GM18499 (cell line): ENCODE data around the gene COL4A4.
A peak's percentile ranks its signal among the peaks of the same experiment; 100 is the strongest.
"Not testable (repeated sequence)": the region's sequence is repeated elsewhere in the genome, so short reads cannot be mapped to it uniquely, and the experiment has no call there.

Source experiments
- ATAC-seq: cut with Tn5 transposase; IDR thresholded peaks from one replicate; pipeline ENCODE4 v1.9.1; 2021; ENCODE audit warnings: moderate number of reproducible peaks; ENCODE audit not compliant: insufficient read depth, unreplicated experiment

Gene COL4A4

DNA sequence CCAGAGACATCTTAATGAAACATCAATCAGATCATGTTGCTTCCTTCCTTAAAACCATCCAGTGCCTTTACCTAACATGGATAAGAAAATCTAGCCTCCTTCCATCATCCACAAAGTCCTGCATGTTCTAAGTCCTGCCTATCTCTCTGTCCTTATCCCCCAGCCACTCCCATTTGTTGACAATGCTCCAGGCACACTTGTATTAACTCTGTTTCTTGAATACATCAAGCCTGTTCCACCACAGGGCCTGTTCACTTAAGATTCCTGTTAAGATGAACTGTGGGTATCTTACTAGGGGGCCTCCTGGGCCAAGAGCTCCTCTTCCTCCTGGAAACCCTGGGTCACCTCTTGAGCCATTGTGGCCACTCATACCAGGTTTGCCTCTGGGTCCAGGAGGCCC is 45.7 kb downstream of the COL4A4 start:
- ATAC-seq: no peak

DNA sequence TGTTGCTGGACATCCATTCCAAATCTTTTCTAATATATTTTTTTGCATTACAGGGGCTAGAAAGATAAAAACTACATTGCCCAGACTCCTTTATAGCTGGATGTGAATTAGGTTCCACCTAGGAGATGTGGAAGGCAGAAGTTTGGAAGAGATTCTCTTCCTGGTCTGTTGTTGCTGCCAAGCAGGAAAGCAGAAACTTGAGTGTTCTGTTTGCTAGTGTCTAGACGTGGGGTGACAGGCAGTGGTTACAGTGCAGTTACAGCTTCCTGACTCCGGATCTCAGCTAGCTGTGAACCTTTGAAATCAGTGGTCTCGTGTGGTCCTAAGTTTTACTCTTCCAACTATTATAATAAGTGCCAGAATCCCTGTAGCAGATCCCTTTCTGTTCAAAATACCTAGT is 46.2 kb downstream of the COL4A4 start:
- ATAC-seq: no peak

DNA sequence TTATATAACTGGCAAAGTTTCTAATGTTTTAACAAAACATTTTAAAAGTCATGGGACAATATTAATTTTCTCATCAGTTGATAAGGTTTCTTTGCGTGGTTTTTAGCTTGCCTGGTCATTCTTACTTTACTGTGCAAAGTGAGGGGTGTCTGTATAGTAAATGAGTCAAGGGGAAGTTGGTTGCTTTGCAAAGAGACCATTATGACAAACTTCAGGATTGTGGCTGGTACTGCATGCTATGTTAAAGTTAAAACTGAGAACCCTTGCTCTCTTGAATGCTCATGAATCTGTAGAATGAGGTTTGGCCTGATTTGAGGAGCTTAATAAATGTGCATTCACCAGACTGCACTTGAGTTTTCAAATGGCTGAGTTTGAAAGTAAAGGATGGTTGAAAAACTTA is 47.0 kb downstream of the COL4A4 start:
- ATAC-seq: peak; percentile 88

DNA sequence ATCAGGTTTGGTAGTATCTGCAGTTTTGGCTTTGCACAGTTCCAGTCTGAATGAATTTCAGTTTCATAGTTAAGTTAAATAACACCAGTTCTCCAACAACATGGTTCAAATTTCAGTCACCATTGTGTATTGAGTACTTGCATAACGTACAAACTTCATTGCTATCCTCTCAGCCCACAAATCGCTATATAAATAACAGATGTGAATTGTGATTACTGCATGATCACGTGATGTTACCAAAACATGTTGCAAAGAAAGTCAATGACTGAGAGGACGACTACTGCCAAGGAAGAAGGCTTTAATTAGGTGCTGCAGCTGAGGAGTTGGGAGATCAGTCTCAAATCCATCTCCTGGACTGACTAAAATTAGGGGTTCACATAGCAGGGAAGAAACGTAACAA is 48.2 kb downstream of the COL4A4 start:
- no peak for ATAC-seq

DNA sequence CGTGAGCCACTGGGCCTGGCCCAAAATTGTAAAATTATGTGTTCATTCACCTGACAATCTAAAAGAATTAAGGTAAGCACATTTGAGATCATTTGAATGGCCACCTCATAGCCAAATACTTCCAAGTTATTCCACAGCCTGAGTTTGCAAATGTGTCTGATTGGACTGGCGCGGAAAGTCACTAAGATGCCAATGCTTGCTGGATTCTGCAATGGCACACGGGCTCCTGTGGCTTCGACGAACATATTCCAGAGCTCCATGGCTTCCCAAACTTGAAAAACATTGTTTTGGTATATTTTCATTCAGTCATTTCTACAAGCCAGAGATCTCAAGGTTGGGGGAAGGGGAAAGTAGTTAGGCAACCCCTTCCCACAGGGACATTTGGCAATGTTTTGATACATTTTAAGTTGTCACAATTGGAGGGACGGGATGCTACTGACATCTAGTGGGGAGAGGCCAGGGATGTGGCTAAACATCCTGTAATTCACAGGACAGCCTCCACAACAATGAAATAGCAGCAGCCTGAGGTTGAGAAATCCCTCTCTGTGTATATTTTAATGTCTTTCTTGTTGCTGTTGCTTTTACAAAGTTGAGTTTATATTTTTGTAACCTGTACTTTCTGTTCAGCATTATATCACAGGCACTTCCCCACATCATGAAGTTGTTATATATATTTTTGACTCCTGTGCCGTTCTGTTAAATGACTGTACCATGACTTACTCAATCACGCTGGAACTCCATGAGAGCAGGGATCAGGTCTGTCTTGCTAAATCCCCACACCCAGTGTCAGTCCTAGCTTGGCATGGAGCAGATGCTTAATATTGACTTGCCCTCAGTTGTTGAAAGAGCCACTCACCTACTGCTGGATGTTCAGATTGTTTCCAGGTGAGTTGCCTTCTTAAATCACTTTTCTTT is 56.9 kb downstream of the COL4A4 start:
- ATAC-seq: no peak

DNA sequence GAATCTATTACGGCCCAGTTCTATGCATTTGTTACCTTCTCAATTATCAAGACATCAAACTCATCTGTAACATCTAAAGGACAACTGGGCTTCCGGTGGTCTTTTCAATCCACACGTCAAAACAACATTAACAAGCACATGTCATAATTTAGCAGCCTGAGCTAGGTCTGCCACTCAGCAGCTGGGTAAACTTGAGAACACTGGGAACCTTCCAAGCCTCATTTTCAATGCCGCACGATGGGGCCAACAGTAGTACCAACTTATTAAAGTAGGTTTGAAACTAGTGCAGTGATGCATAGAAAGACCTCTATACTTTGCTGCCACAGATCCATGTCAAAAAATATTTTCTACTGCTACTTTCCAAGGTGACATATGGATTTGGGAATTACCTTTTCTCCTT is 60.4 kb downstream of the COL4A4 start:
- no peak for ATAC-seq

DNA sequence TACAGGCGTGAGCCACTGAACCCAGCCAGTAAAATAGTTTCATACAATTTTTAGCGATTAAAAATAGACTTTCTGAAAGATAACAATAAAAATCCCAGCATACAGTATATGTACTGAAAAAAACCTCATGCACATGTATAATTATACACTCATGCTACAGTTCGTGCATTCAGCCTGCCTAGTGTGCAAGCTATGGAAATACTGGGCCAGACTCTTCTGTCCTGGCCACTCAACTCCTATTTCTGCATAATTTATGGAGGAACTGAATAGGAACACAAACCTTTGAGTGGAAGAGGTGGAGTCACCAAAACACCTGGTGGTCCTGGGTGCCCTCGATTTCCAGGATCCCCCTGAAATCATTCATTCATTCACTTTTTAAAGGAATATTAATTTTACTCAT is 64.7 kb downstream of the COL4A4 start:
- ATAC-seq: no peak

DNA sequence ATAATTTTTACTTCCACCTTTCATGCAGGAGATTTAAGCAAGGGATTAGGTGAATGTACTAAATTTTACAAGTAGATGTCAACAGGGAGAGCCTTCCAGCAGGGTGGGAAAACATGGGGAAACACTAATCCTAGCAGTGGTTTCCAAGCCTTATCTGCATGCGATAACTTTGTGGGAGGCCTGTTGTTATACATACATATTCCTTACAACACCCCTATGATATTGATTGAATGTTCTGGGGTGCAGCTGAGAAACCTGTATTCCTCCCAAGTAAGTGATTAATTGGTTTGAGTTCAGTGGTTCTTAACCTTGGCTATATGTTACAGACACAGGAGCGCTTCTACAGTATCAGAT is 65.9 kb downstream of the COL4A4 start:
- no peak for ATAC-seq

DNA sequence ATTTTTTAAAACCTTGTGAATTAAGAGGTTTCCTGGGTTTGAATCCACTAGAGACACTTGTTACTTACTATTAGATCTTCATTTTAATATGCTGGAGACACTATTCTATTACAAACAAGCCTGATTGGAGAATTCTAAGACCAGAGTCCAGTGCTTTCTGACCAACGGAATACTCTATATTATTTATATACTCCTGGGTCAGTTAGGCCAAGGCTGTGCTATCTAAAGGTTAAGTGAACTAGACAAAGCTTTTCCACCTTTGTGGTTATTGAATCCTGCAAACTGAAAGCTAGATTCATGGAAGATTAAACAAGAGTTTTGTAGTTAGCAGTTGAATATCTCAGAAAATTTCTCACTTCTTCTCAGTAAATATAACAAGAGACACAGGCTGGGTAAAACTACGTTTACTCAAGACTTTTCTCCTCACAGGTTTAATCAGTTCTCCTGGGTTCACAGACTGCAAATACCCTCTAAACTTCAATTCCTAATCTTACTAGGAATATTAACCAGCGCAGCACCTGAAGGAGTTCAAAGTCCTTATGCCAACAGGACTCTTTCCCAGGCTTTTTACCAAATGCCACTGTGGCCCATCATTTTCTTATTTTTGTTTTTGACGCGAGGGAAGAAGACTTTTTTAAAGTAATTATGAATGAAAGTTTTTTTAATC is 66.4 kb downstream of the COL4A4 start:
- no peak for ATAC-seq

DNA sequence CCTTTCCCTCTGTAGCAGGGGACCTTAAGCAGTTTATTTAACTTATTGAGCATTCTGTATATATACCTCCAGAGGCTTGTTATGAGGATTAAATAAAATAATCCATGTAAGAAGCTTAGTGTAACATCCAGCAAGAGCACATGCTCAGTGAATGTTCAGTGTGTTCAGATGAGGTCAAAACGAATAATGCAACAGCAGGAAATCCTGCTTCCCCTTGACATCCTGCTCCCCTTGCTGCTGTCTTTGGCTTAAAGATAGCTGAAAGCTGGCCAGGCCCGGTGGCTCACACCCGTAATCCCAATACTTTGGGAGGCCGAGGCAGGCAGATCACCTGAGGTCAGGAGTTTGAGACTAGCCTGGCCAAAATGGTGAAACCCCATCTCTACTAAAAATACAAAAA is 68.7 kb downstream of the COL4A4 start:
- ATAC-seq: no peak

DNA sequence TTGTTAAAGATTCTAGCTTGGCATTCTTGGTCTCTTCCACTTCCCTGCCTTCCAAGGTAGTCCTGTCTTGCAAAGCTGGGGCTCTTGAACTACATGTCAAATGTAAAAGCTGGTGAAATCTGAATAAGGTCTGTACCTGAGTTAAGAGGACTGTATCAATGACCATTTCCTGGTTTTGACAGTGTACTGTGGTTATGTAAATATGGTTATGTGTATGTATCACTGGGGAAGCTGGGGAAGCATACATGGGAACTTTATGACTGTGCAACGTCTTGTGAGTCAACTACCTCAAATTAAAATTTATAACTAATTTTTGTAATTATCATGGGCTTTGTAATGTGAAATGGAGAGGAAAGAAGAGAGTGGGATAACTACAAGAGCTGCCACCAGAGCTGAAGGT is 81.7 kb downstream of the COL4A4 start:
- peak; percentile 100 for ATAC-seq

DNA sequence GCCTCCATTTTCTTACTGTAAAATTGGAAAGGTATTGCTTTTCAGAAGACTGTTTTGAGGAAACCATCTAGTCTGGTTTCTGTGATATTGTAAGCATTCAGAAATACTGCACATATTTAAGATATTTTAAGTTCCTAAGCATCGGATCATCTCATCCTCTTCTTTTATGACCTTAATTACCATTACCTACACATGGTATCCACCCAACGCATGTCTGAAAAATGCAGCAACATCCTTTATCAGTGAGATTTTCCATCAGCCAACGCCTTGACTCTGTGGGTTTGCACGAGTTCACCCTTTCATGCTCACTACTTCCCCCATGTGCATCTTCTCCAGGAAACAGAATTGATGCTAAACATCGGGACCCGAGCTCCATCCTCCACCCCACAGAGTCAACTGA is 84.3 kb downstream of the COL4A4 start:
- ATAC-seq: no peak

DNA sequence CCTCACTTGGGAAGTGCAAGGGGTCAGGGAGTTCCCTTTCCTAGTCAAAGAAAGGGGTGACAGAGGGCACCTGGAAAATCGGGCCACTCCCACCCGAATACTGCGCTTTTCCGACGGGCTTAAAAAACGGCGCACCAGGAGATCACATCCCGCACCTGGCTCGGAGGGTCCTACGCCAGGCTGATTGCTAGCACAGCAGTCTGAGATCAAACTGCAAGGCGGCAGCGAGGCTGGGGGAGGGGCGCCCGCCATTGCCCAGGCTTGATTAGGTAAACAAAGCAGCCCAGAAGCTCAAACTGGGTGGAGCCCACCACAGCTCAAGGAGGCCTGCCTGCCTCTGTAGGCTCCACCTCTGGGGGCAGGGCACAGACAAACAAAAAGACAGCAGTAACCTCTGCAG is 98.9 kb downstream of the COL4A4 start:
- ATAC-seq: not testable (repeated sequence)

DNA sequence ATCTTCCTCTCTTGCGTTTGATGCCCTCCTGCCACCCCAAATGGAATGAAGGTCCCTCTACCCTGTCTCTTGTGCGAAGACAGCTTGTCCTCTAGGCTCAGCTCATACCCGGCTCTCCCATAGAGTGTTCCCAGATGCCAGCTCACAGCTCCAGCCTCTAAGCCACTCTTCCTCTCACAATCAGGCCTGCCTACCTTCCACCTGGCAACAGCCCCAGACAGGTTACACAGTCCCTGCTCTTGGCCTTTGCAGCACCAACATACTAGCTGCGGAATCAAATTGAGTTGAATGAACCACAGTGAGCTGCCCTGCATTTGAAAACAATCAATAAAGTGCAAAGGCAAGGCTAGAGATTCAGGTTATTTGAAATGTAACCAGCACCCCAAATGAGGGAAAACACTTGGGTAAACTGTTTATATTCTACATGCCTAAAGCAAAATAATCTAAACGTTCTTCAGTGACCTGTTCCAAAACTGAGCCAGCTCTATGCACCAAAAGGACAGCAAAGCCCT is 105.1 kb downstream of the COL4A4 start:
- no peak for ATAC-seq

DNA sequence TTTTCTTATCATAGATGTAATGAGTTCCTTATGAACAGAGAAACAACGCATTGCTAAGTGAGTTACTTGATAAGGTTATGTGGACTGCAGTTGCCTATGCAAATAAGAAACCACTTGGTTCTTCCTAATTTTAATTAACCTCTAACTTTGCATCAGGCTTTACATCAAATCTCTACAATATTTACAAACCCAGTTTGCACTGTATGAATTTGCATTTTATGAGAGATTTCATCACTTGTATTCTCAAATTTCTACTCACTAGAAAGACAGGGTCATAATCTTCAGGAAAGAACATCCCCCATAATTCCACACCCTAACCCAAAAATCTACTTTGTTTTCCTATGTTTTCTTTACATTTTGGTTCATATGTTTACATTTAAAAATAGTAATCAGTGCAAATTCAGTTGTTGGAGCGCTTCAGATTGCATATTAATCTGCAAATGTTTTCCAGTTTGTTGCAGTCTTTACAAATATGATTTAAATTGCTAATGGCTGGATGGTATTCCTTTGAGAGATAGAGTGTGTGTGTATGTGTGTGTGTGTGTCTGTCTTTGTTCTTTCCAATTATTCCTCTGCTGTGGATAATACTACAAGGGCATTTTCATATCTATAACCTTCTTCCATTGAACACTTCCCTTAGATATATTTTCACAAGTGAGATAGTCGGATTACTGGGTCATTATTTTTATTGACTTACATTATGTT is 106.1 kb downstream of the COL4A4 start:
- ATAC-seq: no peak

DNA sequence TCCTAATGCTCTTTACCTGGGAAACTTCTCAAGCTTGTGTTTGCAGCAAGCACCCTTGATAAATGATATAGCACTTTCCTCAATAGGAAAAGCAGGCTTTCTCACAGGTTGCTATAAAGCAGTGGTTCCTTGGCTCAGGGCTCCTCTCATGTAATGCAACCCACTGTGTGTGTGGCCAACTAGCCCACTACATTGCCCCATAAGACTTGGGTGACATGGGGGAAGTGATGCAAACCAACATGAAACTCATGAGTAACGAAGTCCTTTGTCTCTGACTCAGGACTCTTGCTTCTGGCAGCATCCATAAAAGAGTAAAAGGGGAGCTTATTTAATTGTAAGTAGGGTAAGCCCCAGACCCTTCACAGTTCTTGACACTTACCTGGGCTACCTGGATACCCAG is 106.9 kb downstream of the COL4A4 start:
- no peak for ATAC-seq

DNA sequence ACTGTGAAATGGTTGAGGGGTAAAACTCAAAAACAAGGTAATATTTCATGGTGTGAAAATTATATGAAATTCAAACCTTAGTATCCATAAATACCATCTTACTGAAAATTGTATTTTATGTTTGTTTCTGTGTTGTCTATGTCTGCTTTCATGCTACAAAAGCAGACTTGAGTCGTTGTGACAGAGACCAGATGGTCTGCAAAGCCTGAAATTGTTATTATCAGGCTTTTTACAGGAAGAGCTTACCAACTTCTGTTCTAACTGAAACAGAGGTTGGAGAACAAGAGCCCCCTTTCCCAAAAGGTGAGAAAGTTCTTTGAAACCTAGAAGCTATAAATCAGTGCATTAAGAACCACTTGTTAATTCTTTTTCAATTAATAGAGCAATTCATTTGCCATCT is 110.0 kb downstream of the COL4A4 start:
- ATAC-seq: no peak

DNA sequence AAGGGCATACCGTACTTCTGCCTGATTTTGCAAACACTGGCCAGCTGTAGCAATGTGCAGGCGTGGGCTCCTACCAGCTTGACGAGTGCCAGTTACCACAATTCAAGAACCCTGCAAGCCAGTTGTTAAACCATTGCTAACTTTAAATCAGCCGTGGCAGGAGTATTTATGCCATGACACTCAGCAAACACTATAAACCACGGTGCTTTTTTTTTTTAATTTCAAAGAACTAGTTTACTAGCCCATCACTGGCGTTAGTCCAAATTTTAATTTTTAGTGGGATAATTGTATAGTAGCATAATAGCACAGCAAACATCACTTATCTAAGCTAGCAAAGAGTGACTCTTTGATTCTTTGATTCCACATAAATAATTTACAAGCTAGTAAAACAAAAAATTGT is 111.1 kb downstream of the COL4A4 start:
- no peak for ATAC-seq

DNA sequence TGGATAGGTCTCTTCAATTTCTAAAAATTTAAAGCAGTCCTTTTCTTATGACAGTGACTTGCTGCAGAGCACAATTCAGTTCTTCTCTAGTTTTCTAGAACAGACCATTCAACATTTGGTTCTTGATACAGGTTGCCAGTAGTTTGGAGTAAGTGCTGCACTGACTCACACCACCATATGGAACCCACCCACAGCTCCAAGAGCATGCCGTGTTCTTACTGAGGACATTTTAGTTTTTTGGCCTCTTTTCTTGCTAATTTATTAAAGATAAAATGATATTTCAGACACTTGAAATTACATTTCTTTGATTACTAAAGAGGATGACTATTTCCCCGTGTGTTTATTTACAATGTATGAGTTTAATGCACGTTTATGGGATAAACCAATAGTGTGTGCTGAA is 120.0 kb downstream of the COL4A4 start:
- no peak for ATAC-seq

DNA sequence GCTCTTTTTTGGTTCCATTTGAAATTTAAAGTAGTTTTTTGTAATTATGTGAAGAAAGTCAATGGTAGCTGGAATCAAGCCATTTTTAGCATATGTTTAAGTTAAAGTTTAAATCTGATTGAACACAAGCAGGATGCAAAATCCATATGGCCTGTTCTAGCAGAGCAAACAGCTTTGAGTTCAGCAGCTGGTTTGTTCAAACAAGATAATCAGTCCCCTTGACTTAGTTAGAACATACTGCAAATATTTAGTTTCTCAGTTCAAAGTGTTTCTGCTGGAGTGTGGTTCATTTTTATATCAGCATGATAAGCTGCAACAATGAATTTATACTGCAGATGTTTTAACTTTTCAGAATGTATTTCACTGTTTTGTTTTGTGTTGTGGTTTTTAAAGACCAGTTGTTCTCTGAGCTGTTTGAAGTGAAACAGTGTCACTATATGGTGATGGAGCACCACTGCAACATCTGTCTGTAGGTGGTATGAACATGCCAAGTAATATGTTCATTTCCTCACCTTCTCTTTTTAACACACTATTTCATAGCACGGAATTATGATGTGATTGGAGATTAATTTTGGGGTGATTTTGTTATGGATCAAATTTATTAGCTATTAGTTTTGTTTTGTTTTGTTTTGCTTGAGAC is 125.3 kb downstream of the COL4A4 start:
- ATAC-seq: no peak

DNA sequence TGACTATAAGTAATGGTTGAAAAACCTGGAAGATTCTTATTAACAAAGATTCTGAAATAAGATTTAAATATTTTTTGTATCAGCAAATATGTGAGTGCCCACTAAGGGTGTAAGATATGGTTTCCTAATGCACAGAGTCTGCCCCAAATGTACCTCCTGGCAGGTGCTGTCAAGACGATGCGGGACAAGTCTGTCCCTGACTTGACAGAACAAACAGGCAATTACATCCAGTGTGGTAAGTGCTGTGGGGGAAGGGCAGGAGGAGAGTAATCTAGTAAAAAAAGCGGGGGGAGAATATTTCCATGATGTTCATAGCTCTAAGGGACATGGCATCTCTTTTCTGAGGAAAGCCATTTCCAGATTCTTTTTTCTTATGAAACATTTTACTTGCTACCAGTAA is 127.5 kb downstream of the COL4A4 start:
- ATAC-seq: no peak
